Activated CD8-positive, alpha-beta memory T cell treated with anti-CD3 and anti-CD28 coated beads, Interleukin-2, amount 50 U/mL, for 1 hour (primary cell): ENCODE data around the gene RPS16.
A peak's percentile ranks its signal among the peaks of the same experiment; 100 is the strongest.

Experiments used
- DNase-seq: peaks from one replicate; pipeline ENCODE4 v3.0.0-alpha.2; 2020; ENCODE audit errors: extremely low read depth

Gene RPS16

GRCh38 chr19:39407660-39408391, 27.9 kb downstream of the RPS16 start:
- DNase-seq: no peak

- no peak for DNase-seq
These were observed 28.4 kb downstream of the RPS16 start for GRCh38 chr19:39407410-39407659.

GRCh38 chr19:39406656-39407409, 28.9 kb downstream of the RPS16 start, which contains the start of gene ZFP36:
Gene ZFP36, plus strand, starts transcription at chr19:39406847. Its CDS starts 58 bp downstream, at chr19:39406905.
- peak; percentile 87 for DNase-seq

- DNase-seq: peak; percentile 91
These were observed 29.6 kb downstream of the RPS16 start for GRCh38 chr19:39405958-39406655.

- no peak for DNase-seq
These were observed 30.3 kb downstream of the RPS16 start for GRCh38 chr19:39405261-39405957.

- DNase-seq: peak; percentile 92
These were observed 32.1 kb downstream of the RPS16 start for GRCh38 chr19:39403331-39404312.

- DNase-seq: peak; percentile 80
These were observed 33.1 kb downstream of the RPS16 start for GRCh38 chr19:39402346-39403300.

GRCh38 chr19:39401549-39402345, 34.0 kb downstream of the RPS16 start:
- peak; percentile 94 for DNase-seq

GRCh38 chr19:39401070-39401548, 34.6 kb downstream of the RPS16 start:
- no peak for DNase-seq

GRCh38 chr19:39400061-39400460, 35.7 kb downstream of the RPS16 start:
- no peak for DNase-seq

GRCh38 chr19:39399668-39400050, 36.1 kb downstream of the RPS16 start:
- DNase-seq: no peak

GRCh38 chr19:39398297-39398864, 37.4 kb downstream of the RPS16 start:
- peak; percentile 47 for DNase-seq

- peak; percentile 85 for DNase-seq
These were observed 38.1 kb downstream of the RPS16 start for GRCh38 chr19:39397360-39398296.

GRCh38 chr19:39390751-39391437, 44.9 kb downstream of the RPS16 start, which contains the start of the genes MED29 and PAF1:
Gene MED29, plus strand, starts transcription at chr19:39391378. Its CDS starts 45 bp downstream, at chr19:39391423.
Gene PAF1, minus strand, starts transcription at chr19:39391106. Its CDS starts 242 bp downstream, at chr19:39390864.
- DNase-seq: peak; percentile 97

- peak; percentile 90 for DNase-seq
These were observed 45.3 kb downstream of the RPS16 start for GRCh38 chr19:39390451-39390750.

- no peak for DNase-seq
These were observed 45.9 kb downstream of the RPS16 start for GRCh38 chr19:39389631-39390414.
